Upper lobe of left lung (tissue), 4 donors: Measurements from ENCODE around the gene GSPT1.

Experiments used
- POLR2A ChIP-seq, 4 donors: fragments of 450-650 bp; IDR thresholded peaks; one replicate each; pipeline ENCODE4 v1.5.1; 2016 to 2017; ENCODE audit warnings: antibody characterized with exemption in 4 of 4, mild to moderate bottlenecking in 2 of 4
- POLR2AphosphoS5 ChIP-seq, 2 donors: sonication (generic); formaldehyde crosslinking; IDR thresholded peaks; one replicate each; pipeline ENCODE4 v1.5.1; 2017; ENCODE audit warnings: antibody characterized with exemption in 2 of 2

DNA sequence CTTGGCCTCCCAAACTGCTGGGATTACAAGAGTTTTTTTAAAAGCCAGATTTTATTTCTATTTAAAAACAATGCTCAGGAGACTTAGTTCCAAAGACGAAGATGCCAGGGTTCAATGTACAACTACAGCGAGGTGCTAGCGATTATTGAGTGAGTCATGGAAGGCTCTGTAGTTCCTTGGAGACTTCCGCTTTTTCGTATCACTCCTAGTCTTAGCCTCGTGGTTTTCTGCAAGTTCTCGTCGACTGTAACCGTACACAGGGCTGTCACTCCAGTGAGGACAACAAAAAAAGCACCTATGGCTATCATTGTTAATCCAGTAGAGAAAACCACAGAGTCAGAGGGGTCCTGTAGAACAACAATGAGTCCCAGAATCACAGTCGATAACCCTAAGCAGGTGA is 96.0 kb downstream of the GSPT1 start:
- TF ChIP-seq POLR2AphosphoS5 (IDR thresholded peaks at IDR 0.05) (no peak), POLR2A (IDR thresholded peaks at IDR 0.05) (no peak)
